Subcutaneous adipose tissue (tissue), 4 donors: ENCODE results near the gene EGLN1. TPM values are rescaled to one million over a fixed set of nuclear protein-coding genes. Genes with fewer than 3 reads are reported as not detected.

Experiments used
- total RNA-seq, 4 donors: library from RNA; depleted of rRNA; stranded (reverse); fragments of >200 nt; gene quantifications; one replicate each; pipeline ENCODE4 v1.1.0, GENCODE V29; 2016
- TF ChIP-seq, protein P1 (sequence below): fragments of 450-650 bp; IDR thresholded peaks from one replicate; pipeline ENCODE4 v1.5.1; 2016; ENCODE audit warnings: low read depth, mild to moderate bottlenecking, control low read depth, antibody characterized with exemption, moderate library complexity

The EGLN1 gene
- total RNA-seq, 4 donors from 2014 or later, result 30.9 to 50.2 (median 46.5) TPM

DNA sequence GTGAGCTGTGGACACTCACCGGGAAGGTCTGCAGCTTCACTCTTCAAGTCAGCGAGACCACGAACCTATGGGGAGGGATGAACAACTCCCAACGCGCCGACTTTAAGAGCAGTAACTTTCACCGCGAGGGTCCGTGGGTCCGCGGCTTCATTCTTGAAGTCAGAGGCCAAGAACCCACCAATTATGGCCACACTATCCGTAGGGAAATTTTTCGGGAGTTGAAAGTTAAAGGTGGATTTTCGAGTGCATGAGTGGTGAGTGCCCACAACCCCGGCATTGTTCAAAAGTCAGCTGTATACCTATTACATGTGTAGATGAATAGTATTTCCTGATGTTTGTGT is 104.1 kb downstream of the EGLN1 start:
- TF ChIP-seq, protein P1, sequence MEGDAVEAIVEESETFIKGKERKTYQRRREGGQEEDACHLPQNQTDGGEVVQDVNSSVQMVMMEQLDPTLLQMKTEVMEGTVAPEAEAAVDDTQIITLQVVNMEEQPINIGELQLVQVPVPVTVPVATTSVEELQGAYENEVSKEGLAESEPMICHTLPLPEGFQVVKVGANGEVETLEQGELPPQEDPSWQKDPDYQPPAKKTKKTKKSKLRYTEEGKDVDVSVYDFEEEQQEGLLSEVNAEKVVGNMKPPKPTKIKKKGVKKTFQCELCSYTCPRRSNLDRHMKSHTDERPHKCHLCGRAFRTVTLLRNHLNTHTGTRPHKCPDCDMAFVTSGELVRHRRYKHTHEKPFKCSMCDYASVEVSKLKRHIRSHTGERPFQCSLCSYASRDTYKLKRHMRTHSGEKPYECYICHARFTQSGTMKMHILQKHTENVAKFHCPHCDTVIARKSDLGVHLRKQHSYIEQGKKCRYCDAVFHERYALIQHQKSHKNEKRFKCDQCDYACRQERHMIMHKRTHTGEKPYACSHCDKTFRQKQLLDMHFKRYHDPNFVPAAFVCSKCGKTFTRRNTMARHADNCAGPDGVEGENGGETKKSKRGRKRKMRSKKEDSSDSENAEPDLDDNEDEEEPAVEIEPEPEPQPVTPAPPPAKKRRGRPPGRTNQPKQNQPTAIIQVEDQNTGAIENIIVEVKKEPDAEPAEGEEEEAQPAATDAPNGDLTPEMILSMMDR, result no peak

DNA sequence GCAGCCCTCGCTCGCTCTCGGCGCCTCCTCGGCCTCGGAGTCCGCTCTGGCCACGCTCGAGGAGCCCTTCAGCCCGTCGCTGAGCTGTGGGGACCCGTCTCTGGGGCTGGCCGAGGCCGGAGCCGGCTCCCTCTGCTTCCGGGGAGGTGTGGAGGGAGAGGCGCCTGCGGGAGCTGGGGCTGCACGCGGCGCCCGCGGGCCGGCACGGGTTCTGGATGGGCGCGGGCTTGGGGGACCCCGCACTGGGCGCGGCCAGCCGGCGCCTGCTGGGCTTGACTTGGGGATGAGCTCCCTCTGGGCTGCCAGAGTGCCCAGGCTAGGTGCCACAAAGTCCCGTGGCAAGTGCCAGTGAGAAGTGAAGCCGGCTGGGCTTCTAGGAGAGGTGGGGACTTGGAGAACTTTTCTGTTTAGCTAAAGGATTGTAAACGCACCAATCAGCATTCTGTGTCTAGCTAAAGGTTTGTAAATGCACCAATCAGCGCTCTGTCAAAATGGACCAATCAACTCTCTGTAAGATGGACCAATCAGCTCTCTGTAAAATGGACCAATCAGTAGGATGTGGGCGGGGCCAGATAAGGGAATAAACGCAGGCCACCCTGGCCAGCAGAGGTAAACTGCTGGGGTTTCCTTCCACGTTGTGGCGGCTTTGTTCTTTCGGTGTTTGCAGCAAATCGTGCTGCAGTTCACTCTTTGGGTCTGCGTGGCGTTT is 104.6 kb downstream of the EGLN1 start:
- TF ChIP-seq, protein P1, result no peak

DNA sequence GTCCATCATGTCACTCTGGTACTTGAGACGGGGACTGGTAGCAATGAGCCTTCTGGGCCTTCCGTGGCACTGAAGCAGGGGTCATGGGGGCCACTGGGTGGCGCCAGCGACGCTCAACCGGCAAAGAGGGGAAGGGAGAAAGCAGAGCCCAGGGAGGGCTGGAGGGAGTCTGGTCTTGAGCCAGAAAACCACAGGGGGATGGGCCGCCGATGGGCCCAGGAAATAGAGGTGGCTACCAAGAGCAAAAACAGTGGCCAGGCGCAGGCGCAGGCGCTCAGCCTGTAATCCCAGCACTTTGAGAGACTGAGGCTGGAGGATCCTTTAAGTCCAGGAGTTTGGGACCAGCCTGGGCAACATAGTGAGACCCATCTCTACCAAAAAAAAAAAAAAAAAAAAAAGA is 106.2 kb downstream of the EGLN1 start:
- TF ChIP-seq, protein P1, result no peak

Other genes starting within 250 kb of the EGLN1 start
- gene GNPAT, start 181.1 kb downstream of the EGLN1 start, total RNA-seq, result 10 to 100 TPM; 34.8 to 55.4 (median 37.5) TPM
- 10 to 100 TPM; 13.9 to 19.7 (median 16.0) TPM for gene EXOC8, start 84.4 kb downstream of the EGLN1 start, total RNA-seq
- gene SPRTN, start 84.0 kb downstream of the EGLN1 start, total RNA-seq, result 10 to 100 TPM in 3 of 4 donors, 1 to 10 TPM in 1; 9.4 to 17.6 (median 15.9) TPM
- gene TSNAX, start 106.4 kb upstream of the EGLN1 start, total RNA-seq, result 10 to 100 TPM; 26.8 to 41.0 (median 35.3) TPM
- 10 to 100 TPM in 3 of 4 donors, 1 to 10 TPM in 1; 9.8 to 21.6 (median 19.7) TPM for gene DISC1, start 204.5 kb upstream of the EGLN1 start, total RNA-seq